ENCODE measurements around the gene GNG3. TPM values are rescaled to one million over a fixed set of nuclear protein-coding genes. Genes with fewer than 3 reads are reported as not detected.

GNG3 gene
- total RNA-seq, 1 experiment from 2014 or later, result not detected

DNA sequence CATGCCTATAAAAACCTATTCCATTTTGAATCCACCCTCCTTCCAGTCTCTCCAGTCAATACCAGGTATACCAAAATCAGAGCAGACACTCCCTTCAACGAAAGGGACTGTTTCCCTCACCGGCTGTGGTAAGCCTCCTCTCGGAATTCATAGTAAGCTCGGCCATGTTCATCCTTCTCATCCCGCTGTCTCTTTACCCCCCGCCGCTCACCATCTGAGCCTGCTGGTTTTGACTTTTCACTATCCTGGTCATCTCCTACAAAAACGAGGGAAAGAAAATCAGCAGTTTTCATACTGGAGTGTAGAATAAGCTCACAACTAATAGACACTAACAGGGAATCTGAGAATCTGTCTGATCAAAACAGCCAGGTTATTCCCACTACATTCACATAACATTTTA, 16.7 kb downstream of the GNG3 start (continued):
- TF ChIP-seq, protein P1, sequence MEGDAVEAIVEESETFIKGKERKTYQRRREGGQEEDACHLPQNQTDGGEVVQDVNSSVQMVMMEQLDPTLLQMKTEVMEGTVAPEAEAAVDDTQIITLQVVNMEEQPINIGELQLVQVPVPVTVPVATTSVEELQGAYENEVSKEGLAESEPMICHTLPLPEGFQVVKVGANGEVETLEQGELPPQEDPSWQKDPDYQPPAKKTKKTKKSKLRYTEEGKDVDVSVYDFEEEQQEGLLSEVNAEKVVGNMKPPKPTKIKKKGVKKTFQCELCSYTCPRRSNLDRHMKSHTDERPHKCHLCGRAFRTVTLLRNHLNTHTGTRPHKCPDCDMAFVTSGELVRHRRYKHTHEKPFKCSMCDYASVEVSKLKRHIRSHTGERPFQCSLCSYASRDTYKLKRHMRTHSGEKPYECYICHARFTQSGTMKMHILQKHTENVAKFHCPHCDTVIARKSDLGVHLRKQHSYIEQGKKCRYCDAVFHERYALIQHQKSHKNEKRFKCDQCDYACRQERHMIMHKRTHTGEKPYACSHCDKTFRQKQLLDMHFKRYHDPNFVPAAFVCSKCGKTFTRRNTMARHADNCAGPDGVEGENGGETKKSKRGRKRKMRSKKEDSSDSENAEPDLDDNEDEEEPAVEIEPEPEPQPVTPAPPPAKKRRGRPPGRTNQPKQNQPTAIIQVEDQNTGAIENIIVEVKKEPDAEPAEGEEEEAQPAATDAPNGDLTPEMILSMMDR (IDR thresholded peaks at IDR 0.05 in 2 of 3, conservative IDR thresholded peaks at IDR 0.05 in 1 of 3; ENCODE audit: borderline replicate concordance in 1 of 3, insufficient read depth in 1 of 3, low read depth in 2 of 3, low read length in 2 of 3), result no peak
- no peak for TF ChIP-seq POLR2AphosphoS5 (IDR thresholded peaks at IDR 0.05; ENCODE audit: low read depth, low read length)
- TF ChIP-seq CBX3 (IDR thresholded peaks at IDR 0.05; ENCODE audit: low read depth), result no peak

DNA sequence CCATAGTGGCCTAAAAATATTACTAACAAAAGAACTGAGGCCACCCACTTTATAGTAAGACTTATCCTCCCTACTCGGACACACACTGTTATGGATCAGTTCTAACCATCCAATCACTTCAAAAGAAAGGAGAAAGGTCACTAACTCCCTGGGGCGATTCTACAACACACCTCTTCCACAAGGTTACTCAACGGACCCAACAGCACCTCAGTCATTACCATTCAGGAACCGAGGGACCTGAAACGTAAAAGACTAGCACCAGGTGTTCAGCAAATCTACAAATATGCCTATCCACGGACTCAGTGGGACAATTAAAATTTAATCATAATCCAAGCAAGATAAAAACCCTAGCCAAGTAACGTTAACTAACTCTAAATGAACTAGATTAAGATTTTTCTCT, 18.2 kb downstream of the GNG3 start:
- POLR2A ChIA-PET, result no interaction called here
- TSS peak; percentile 44 for BruUV-seq (replicated peaks)
- Histone ChIP-seq H3K4me1 (ENCODE audit: control insufficient read depth in 1 of 2, insufficient read depth in 2 of 2, low read length in 2 of 2) (peaks cover 14 to 25% of the 10 kb centered on the region in 2 experiments), H3K9me2 (ENCODE audit: insufficient read depth) (no peaks in the 10 kb centered on the region), H2AFZ (ENCODE audit: low read depth, low read length, poor library complexity, severe bottlenecking) (no peak overlapping the region), H3K79me2 (ENCODE audit: insufficient read depth, low read length) (peaks cover 86% of the 10 kb centered on the region), H3K9ac (ENCODE audit: low read length) (peak overlapping the region; percentile 93), H3K27me3 (ENCODE audit: insufficient read depth, low read length) (no peaks in the 10 kb centered on the region), H3K27ac (ENCODE audit: low read depth, low read length) (peak overlapping the region; percentile 96), H3K9me3 (ENCODE audit: control insufficient read depth in 1 of 2, insufficient read depth in 1 of 2, low read depth in 1 of 2, low read length in 2 of 2) (no peaks in the 10 kb centered on the region), H3K4me2 (ENCODE audit: low read length) (peak overlapping the region; percentile 100), H4K20me1 (ENCODE audit: insufficient read depth) (peaks cover 16% of the 10 kb centered on the region; the same call in 1 of the 2 replicates), H3K4me3 (replicated peaks in 1 of 2; ENCODE audit: low read depth in 1 of 2, low read length in 2 of 2) (peak overlapping the region; percentile 98 to 100), H3K36me3 (ENCODE audit: control insufficient read depth in 1 of 2, insufficient read depth in 2 of 2, low read length in 2 of 2) (peaks cover 40 to 47% of the 10 kb centered on the region in 2 experiments)
- no peak for TF ChIP-seq EZH2phosphoT487 (IDR thresholded peaks at IDR 0.05; ENCODE audit: borderline replicate concordance)
- TF ChIP-seq SIN3A (IDR thresholded peaks at IDR 0.05; ENCODE audit: low read depth), result no peak
- CTCF ChIA-PET, result no interaction called here
- intact Hi-C loops (cut with micrococcal nuclease), result loop anchor here (5.0 kb wide), 1 partner anchor 37 kb away; the partner anchor contains the start of gene POLR2G
- RAD21 ChIA-PET (ENCODE audit: low non-redundant PET in 1 of 2, low total read pairs in 2 of 2, uncharacterized antibody in 2 of 2, unreplicated experiment in 2 of 2), result no interaction called here
- ATAC-seq (no peak), DNase-seq (ENCODE audit: low read depth, low spot score) (no peak)

Measured in HCT116 (cell line).